GM18520 (cell line): ENCODE measurements around the gene CASP1.

Experiments used
- ATAC-seq: cut with Tn5 transposase; IDR thresholded peaks from one replicate; pipeline ENCODE4 v1.9.1; 2021; ENCODE audit not compliant: unreplicated experiment

CASP1 gene

DNA sequence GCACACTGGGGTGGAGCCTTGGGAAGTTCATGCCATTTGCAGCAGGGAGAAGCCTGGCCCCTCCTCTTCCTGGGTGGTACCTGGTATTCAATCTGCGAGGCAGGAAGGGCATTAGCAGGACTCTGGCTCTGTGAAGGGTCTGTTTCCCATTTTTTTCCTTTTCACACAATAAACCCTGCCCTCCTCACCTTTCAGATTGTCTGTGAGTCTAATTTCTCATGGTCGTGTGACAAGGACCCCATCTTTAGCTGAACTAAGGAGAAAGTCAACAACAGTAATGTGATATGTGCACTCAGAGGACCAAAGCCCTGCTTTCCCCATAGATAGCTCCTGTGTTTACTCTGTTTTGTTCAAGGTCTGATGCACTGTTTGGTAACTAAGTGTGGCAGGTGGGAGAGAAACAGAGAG, 39.9 kb downstream of the CASP1 start:
- ATAC-seq, result no peak

DNA sequence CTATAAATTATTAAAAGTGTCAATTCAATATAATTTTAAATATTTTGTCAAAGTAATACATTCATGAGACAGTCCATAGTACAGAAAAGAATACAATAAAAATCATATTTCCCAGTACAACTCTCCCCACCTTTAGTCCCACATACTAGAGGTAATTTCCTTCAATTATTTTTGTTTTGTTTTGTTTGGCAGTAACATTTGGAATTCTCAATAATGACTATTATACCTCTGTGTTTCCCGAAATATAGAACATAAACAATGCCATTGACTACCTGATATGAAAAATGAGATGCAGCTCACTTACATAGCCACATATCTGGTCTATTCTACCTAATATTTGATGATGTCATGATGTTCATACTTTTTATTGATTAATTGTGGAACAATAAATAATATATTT, 42.2 kb downstream of the CASP1 start:
- no peak for ATAC-seq

DNA sequence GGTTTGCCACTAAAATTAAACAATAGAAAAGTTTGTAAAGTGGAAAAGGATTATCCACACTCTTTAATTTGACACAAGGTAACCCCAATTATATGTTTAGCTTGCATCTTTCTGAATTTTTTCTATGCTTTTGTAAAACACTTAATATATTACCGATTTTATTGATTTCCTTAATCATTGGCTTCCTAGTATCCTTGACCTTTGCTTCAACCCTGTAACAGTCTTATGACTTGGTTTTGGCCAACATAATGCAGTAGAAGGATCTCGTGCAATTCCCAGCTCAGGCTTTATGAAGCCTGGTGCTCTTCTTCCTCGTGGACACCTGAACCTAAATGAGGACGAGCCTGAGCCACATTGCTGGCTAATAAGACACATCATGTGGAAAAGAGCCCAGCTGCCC, 43.0 kb downstream of the CASP1 start:
- no peak for ATAC-seq

DNA sequence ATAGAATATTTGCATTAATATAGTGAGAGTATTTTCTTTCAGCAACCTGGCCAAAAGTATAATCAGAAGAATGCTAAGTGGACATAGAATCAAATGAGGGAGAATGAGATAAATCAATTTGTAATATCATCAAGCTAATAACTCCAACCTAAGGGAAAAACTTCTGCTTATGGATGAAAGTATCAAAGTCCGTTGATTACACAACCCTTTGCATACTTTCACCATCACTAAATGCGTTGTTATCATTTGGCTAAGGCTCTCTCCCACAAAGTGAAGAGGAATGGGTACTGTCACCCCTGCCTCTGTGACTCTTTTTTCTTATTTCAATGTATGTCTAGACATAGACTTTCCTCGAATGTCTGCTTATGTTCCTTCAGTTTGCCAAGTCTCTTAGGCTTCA, 50.1 kb downstream of the CASP1 start:
- no peak for ATAC-seq

DNA sequence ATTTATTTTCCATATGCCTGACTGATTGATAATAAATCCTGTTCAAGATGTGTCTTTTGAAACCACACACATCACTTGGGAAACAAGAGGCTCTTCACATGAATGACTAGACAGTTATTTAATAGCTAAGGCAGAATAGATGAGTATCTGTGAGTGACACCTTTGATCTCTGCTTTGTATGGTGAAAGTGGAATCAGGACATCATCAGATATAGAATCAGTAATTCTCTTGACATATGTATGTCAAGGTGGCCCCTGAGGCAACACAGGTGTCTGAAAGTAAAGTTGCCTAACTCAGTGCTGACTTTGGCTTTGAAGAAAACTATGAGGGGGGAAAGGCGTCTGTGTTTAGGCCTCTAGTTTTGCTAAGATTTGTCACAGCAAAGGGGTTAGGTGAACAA, 55.1 kb downstream of the CASP1 start:
- ATAC-seq, result no peak
